Limb (tissue), 2 donors: ENCODE data around the gene TSPEAR.
"Not testable (repeated sequence)": the region's sequence is repeated elsewhere in the genome, so short reads cannot be mapped to it uniquely, and the experiment has no call there.

Source experiments
- DNase-seq, 2 donors: peaks; one replicate each; pipeline ENCODE4 v3.0.0-alpha.2; 2016; ENCODE audit errors: extremely low spot score in 2 of 2

The TSPEAR gene

GRCh38 chr21:44492567-44493385 lies 218.6 kb downstream of the TSPEAR start:
- DNase-seq, result no peak

- DNase-seq, result no peak
Measured at GRCh38 chr21:44490816-44491215, 220.6 kb downstream of the TSPEAR start.

- no peak for DNase-seq
Measured at GRCh38 chr21:44490405-44490804, 221.0 kb downstream of the TSPEAR start.

GRCh38 chr21:44489962-44490361 lies 221.4 kb downstream of the TSPEAR start:
- DNase-seq, result no peak

GRCh38 chr21:44487831-44488230 lies 223.5 kb downstream of the TSPEAR start:
- DNase-seq, result no peak

- no peak for DNase-seq
Measured at GRCh38 chr21:44486302-44486701, 225.1 kb downstream of the TSPEAR start.

- no peak for DNase-seq
Measured at GRCh38 chr21:44485796-44486195, 225.6 kb downstream of the TSPEAR start.

GRCh38 chr21:44485254-44485793 lies 226.0 kb downstream of the TSPEAR start:
- DNase-seq, result no peak

- no peak for DNase-seq
Measured at GRCh38 chr21:44484498-44485253, 226.7 kb downstream of the TSPEAR start.

GRCh38 chr21:44483288-44484237 lies 227.8 kb downstream of the TSPEAR start:
- DNase-seq, result no peak

- no peak for DNase-seq
Measured at GRCh38 chr21:44482581-44483287, 228.6 kb downstream of the TSPEAR start.

GRCh38 chr21:44480200-44481053 lies 230.9 kb downstream of the TSPEAR start:
- no peak for DNase-seq

- DNase-seq, result not testable (repeated sequence)
Measured at GRCh38 chr21:44479556-44480199, 231.7 kb downstream of the TSPEAR start.

- DNase-seq, result no peak
Measured at GRCh38 chr21:44478801-44479167, 232.6 kb downstream of the TSPEAR start.

- no peak for DNase-seq
Measured at GRCh38 chr21:44478124-44478800, 233.1 kb downstream of the TSPEAR start.

- no peak for DNase-seq
Measured at GRCh38 chr21:44477712-44478111, 233.7 kb downstream of the TSPEAR start.

- no peak for DNase-seq
Measured at GRCh38 chr21:44477131-44477530, 234.2 kb downstream of the TSPEAR start.

- DNase-seq, result no peak
Measured at GRCh38 chr21:44475266-44475845, 236.0 kb downstream of the TSPEAR start.
